Gastroesophageal sphincter (tissue), 3 donors: Measurements from ENCODE around the gene AKAP9.

Experiments
- CTCF ChIP-seq, 4 experiments: fragments of 200-600 bp in 2 of 4; fragments of 450-650 bp in 2 of 4; sonication (generic) in 1 of 4; IDR thresholded peaks; one replicate each; pipeline ENCODE4 v1.5.1; 2017 to 2019; ENCODE audit warnings: antibody characterized with exemption in 4 of 4, mild to moderate bottlenecking in 2 of 4, moderate library complexity in 2 of 4
- EP300 ChIP-seq: sonication (generic); formaldehyde crosslinking; IDR thresholded peaks from one replicate; pipeline ENCODE4 v1.6.1; 2017; ENCODE audit warnings: antibody characterized with exemption, mild to moderate bottlenecking
- POLR2A ChIP-seq, 2 donors: fragments of 450-650 bp; IDR thresholded peaks; one replicate each; pipeline ENCODE4 v1.6.1; 2017; ENCODE audit warnings: antibody characterized with exemption in 2 of 2, mild to moderate bottlenecking in 2 of 2, moderate library complexity in 1 of 2
- POLR2AphosphoS5 ChIP-seq: sonication (generic); formaldehyde crosslinking; IDR thresholded peaks from one replicate; pipeline ENCODE4 v1.6.1; 2017; ENCODE audit warnings: antibody characterized with exemption

- TF ChIP-seq CTCF (IDR thresholded peaks at IDR 0.05) (no peak), POLR2AphosphoS5 (no peak), EP300 (no peak), POLR2A (IDR thresholded peaks at IDR 0.05) (no peak)
Observed at GRCh38 chr7:92135052-92135889, 194.6 kb downstream of the AKAP9 start.
